ENCODE results near the gene MSANTD7.

- TF ChIP-seq, protein P1, sequence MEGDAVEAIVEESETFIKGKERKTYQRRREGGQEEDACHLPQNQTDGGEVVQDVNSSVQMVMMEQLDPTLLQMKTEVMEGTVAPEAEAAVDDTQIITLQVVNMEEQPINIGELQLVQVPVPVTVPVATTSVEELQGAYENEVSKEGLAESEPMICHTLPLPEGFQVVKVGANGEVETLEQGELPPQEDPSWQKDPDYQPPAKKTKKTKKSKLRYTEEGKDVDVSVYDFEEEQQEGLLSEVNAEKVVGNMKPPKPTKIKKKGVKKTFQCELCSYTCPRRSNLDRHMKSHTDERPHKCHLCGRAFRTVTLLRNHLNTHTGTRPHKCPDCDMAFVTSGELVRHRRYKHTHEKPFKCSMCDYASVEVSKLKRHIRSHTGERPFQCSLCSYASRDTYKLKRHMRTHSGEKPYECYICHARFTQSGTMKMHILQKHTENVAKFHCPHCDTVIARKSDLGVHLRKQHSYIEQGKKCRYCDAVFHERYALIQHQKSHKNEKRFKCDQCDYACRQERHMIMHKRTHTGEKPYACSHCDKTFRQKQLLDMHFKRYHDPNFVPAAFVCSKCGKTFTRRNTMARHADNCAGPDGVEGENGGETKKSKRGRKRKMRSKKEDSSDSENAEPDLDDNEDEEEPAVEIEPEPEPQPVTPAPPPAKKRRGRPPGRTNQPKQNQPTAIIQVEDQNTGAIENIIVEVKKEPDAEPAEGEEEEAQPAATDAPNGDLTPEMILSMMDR (IDR thresholded peaks at IDR 0.05): no peak
- no peak for TF ChIP-seq POLR2AphosphoS5 (IDR thresholded peaks at IDR 0.05)
- no peak for TF ChIP-seq POLR2A (IDR thresholded peaks at IDR 0.05)
- no peak for TF ChIP-seq EP300 (IDR thresholded peaks at IDR 0.05)
Measured at GRCh38 chr10:14837003-14837756, 926 bp upstream of the MSANTD7 start.

Data from stomach (tissue), 4 donors.